NCI-H2196 treated with DMSO at 0.1 percent for 48 hours (cell line): ENCODE results near the gene CATSPERD.
A peak's percentile ranks its signal among the peaks of the same experiment; 100 is the strongest.

Experiments
- DNase-seq: peaks from one replicate; lab custom pipeline; 2025; ENCODE audit not compliant: unreplicated experiment; lab: John Stamatoyannopoulos, UW

Gene CATSPERD, protein sequence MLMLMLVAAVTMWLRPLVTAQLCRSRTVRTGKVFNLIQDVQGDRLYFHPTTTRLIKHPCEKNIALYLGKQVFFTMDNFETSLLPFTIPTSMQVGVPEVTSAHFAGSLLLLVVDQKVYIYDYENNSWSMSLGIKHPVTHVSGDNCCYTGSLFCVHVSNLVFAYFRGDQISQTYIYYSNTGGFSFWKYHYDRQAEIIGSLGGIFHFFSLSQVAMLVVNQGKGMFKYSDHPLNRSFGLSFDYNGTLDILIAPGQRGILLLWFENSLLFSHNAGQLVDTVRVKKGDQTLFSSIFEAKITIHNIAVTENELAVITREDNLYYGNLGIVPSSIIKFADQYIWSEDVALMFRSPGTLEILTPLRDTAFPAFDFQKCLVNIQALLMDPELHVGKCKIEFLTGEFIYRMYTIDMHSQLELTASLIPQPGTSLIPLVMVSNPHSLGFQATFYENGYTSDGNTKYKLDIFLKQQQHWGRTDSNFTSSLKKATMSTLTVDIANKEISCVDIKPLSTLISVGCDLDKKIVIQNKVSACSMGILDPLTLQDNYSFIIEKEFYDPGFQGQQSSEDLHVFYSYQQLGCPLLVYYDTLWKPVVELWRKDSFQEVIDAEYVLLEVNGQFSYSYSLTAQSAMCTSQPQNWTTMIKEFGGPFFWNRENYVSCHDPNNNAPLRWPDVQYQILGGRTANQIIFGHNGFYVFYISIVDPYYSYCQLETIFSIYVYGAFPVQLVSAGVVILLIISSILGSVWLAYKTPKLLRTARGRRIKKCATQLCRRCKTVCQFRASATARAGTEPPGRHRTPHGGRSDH

DNA sequence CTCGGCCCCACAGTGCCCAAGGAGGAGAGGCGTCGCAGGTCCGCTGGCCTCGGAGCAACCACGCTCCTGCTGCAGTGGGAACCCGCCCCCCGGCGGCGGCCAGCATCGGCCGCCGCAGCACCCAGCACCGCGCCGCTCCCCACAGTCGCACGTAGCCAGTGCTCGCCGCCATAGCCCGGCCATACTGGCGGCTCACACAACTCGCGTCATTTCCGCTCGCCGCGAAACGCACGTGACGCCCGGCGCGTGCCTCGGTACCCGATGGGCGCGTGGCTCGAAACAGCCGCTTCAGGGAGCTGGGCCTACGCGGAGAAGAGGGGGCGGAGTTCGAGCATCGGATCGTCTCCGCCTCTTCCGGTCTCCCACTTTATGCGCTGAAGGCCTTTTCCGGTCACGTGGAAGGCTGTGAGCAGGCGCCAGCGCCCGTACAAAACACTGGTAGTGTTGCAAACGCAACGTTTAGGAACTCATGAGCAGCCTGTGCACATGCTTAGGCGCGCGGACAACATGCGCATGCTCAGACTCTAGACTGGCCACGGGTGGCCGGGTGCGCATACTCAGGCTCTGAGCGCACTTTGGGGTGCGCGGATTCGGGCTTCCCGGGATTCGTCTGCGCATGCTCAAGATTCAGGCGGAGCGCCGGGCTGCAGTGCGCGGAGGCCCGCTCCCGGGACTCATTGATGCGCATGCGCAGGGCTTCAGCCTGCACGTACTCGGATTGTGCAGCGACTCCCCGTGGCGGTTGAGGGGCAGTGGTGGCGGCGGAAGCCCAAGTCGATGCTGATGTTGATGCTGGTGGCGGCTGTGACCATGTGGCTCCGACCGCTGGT lies at the start of gene CATSPERD, which contains the start of gene LONP1:
Gene CATSPERD, plus strand, starts transcription at position 677 of the 830 bp plus-strand sequence. Its CDS starts 101 bp downstream, at position 778.
Gene LONP1, minus strand, starts transcription at position 186 of the 830 bp plus-strand sequence. Its CDS starts 14 bp downstream, at position 172.
- peak; percentile 96 for DNase-seq

DNA sequence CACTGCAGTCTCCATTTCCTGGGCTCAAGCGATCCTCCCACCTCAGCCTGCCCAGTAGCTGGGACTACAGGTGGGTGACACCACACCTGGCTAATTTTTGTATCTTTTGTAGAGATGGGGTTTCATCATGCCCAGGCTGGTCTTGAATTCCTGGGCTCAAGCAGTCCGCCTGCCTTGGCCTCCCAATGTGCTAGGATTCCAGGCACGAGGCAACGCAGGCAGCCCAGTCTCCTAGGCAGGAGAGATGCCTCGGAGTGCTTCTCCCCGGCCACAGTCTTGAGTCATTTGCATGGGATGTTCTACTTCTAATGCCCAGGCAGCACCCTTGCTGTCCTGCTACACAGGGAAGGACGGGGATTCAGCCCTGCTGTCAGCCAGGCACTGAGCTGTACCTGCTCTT lies 48.8 kb upstream of the CATSPERD start:
- DNase-seq: no peak

DNA sequence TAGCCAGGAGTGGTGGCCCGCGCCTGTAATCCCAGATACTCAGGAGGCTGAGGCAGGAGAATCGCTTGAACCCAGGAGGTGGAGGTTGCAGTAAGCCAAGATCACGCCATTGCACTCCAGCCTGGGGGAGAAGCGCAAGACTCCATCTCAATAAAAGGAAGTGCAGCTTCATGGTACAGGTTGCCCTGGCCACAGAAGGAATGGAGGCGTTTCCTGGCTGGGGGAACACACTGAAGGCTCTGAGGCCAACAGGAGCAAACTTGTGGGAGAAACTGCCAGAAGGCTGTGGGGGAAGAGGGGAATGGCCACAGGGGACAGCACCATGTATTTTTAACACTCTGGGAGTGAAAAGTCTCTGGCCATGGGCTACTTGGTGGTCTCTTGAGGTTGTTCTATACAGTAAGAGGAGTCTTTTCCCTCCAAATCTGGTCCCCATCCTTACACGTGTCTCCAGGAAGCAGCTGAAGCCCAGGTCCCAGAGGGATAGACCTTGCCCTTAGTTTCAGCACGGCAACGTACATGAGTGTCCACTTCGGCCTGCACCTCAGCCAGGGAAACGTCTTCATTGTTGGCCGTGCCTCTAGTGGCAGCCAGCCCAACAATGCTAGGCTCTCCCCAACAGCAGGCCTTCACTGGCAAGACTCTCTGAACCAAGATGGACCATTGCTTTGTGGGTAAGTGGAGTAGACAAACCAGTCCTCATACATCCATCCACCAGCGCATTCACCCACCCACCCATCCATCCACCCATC lies 47.6 kb upstream of the CATSPERD start:
- DNase-seq: no peak

DNA sequence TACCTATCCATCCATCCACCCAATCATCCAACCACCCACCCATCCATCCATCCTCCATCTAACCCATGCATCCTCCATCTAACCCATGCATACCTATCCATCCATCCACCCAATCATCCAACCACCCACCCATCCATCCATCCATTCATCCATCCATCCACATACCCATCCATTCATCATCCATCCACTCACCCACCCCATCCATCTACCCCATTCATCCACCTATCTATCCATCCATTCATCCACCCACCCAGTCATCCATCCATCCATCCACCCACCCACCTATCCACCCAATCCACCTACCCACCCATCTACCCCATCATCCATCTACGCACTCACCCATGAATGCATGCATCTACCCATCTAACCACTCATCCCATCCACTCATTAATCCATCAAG lies 46.7 kb upstream of the CATSPERD start:
- DNase-seq: no peak

DNA sequence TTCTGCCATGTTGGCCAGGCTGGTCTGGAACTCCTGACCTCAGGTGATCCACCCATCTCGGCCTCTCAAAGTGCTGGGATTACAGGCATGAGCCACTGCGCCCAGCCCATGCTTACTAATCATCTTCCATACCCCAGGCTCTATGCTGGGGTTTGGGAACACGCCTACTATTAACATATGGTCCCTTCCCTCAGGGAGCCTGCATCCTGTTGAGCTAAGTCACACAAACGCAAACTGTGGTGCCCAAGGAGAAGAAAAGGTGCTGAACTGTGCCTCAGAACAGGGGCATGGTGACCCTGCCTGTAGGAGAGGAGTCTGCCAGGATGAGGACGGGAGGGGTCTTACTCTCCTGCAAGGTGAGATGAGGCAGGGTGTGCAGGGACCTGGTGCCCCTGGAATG lies 45.7 kb upstream of the CATSPERD start:
- DNase-seq: no peak

DNA sequence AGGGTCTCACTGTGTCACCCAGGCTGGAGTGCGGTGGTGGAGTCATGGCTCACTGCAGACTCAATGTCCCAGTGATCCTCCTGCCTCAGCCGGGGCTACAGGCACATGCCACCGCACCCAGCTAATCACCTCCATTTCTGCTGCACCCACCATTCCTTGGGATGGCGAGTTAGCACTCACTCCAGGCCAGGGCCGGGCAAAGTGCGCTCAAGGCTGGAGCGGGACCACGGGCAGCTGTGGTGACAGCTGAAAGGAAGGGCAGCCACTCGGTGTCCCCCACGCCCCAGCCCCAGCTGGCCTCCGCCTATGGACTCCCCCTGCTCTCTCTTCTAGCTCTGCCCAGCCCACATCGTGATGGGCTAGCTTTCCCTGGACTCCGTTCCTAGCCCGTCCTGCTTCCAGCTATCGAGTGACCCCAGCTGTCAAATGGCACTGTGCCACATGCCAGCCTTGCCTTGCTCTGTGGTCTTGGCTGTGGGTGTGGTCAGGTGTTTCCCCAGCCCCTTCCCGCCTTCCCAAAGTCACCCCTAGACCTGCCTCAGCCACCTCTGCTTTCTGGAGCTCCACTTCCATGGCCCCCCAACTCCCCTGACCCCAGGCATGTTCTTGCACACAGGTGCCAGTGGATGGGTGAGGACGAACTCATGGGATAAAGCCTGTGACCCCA lies 44.2 kb upstream of the CATSPERD start:
- no peak for DNase-seq

DNA sequence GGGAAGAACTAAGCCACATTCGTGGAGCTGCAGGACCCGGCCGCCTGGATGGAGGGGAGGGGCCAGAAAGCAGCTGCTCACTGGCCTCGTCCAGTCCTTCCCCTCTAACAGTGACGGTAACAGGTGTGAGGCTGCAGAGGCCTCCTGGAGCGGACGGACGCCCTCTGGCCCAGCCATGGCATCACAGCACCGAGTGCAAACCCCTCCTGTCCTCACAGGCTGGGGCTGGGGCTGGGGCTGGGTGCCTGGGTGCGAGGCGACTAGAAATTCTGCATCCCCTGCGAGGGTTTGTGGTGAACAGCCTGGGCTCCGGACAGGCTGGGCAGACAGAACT lies 43.7 kb upstream of the CATSPERD start:
- no peak for DNase-seq

DNA sequence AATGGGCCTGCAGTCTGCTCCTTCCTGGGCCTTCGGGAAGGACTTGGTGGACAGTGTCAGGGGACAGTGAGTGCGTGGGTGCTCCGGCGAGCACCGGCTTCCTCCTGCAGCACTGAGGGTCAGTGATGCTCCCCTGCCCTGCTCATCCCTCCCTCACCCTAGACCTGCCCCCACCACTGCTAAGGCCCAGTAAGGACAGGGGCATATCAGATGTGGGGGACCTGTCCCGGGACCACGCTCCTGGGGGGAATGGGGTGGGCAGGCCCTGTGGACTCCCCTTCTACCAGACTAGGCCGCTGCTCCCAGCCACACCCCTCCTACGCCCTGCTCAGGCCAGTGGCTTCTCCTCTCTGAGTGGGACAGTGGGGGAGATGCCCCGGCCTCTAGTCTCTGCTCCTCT lies 43.3 kb upstream of the CATSPERD start:
- no peak for DNase-seq

DNA sequence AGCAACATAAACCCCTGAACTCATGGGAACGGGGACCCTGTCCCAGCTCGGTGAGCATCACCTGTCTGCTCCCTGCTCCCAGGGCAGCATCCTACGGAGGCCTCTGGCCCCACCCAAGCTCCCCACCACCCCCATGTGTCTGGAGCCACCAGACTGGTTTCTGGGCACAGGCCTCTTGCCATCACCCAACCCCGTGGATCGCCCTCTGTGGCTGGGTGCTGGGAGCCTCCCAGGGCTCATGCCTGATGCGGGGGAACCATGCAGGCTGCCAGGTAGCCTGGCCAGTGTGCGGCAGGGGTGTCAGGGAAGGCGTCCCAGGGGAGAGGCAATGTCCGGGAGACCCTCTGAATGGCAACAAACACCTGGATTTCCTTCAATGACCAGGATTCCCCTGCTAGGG lies 42.9 kb upstream of the CATSPERD start:
- no peak for DNase-seq

DNA sequence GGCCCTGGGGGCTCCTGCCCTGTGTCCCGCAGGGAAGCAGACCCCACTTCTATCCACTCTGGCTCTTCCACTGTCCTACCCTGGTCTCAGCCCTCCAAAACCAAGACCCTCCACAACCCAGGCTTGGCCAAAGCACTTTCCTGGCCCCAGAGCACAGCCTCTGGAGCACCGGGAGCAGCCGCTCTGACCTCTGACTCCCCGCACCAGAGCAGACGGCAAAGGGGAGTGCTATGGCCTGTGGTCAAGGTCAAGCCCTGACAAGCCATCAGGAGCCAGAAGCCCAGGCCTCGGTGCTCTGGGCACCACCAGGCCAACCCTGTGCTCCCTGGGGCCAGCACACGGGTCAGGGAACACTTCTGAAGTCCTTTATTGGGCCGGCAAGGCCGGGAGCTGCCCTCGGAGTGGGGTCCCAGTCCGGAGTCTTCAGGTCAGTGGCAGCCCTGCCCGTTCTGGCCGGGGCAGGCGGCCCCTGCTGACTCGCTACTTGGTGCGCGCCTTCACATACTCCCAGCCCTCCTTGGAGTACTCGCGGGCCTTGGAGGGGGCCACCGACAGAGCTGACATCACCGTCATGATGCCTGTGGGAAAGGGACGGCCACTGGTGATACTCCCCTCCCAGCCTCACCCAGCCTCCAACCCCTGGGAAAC lies 42.2 kb upstream of the CATSPERD start:
- DNase-seq: no peak

DNA sequence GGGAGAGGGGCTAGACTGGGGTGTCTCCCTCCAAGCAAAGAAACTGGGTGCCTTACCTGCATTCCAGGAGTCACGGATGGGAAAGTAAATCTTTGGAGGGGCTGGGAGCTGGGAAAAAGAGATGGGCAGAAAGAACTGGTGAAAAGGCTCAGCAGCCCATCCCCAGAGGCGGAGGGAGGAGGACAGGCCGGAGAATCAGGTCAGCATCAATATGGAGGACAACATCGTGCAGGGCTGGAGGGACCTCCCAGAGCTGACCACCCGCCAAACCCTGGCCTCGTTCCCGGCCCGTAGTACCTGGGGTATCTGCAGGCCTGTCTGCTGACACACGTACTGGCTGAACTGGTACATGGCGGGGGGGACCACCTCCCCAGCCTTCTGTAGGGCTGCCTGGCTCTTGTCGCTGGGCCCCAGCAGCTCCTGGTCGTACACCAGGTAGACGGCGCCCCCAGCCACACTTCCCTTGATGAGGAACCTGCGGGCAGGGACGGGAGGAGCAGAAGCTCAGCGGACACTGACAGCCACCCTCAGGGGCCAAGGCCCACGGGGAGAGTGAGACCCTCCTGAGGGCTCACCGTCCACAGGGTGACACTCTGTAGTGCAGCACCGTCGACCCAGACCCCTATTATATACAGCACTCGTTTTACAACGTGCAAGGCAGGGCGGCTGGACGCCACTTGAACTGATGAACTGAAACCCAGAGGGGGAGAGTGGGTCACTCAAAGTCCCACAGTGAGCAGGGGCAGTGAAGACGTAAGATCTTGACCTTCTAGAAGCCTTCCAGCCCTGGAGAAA lies 41.0 kb upstream of the CATSPERD start:
- DNase-seq: no peak

DNA sequence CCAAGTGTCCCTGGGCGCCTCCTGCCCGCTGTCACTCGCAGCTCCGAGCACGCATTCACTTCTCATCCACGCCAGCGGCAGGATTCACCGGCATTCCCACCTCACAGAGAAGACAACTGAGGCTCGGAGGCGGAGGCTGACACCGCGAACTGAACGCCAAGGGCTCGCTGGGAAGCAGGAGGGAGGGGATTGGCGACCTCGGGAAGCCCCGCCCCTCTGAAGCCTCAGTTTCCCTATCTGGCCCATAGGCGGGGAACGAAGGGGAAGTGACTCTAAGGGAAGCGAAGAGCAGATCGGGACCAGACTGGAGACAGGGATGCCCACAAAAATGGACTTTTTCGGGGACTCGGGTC lies 40.4 kb upstream of the CATSPERD start:
- no peak for DNase-seq

DNA sequence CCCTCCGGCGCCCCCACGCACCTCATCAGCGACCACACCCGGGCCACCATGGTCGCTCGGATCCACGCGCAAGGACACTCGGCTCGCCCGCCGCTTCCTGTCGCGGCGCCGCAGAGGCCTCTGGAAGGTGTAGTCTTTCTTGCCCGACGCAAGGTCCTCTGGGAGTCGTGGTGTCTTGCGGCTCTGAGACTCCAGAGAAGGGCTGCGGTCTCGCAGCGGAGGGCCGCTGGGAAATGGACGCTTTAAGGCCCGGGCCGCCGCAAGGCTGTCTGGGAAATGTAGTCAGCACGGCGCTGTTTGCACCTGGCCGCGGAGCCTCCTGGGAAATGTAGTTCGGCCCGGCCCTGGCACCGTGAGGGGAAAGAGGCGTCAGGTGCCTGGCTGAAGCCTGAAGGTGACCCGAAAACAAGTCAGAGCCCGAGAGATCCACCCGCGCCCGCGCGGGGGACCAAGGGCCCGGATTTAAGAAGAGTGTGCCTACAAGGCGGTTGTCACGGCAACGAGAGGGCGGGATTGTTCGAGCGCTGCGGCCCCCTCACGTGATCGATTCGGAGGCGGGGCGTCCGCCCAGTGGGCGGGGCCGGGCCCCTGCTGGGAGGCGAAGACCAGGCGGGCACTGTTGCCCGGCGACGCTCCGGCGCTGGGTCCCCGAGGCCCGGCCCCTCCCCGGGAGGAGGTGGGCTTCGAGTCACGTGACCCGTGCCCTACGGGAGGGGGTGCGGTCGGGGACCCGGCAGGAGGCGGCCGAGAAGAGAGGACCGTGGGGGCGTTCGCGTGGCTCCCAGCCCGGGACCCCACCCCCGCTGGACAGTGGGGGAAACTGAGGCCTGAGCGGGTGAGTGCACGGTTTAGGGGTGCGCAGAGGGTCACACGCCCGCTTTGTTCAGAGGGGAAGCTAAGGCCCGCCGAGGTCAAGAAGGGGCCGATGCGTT lies 39.7 kb upstream of the CATSPERD start, which contains the start of the genes HSD11B1L and MICOS13:
Gene HSD11B1L, plus strand, starts transcription at position 591 of the 932 bp plus-strand sequence. CDS start 3,806 bp downstream, outside the sequence.
Gene MICOS13, minus strand, starts transcription at position 80 of the 932 bp plus-strand sequence. Its CDS starts 30 bp downstream, at position 50.
- DNase-seq: peak; percentile 95

DNA sequence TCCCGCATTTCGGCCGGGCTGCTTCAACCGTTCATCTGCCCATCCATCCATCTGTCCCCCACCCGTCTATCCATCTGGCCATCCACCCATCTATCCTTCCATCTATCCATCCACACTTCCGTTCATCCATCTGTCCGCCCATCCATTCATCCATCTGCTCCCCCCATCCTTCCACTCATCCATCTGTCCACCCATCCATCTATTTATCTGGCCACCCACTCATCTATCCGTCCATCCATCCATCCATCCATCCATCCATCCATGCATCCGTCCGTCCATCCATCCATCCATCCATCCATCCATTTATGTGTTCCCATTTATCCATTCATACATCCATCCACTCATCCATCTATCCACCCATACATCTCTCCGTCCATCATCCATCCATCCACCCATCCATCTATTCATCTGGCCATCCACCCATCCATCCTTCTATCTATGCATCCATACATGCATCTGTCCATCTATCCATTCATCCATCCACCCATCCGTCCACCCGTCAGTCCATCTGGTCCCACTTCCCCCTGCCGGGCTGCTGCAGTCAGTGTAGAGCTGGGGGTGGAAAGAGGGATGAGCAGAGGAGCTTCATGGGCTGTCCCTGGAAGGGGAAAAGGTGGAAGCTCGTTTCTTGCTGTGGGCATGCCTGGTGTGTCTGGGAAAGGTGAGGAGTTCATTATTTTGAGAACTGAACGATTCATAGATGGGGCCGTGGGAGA lies 38.9 kb upstream of the CATSPERD start:
- DNase-seq: no peak

DNA sequence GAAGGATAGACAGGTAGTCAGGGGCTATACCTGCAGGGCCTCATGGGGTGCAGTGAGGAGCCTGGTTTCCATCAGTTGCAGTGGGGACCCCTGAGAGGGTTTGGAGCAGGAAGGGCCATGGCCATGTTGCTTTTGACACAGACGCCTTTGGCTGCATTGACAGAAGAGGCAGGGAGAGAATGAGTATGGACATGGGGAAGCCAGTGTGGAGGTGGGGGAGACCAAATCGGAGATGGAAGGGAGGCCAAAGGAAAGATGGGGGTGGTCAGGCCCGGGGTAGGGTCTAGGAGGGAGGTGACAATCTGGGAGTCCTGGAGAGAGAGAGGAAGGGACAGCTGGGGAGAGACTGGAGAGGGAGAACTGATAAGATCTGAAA lies 38.3 kb upstream of the CATSPERD start:
- DNase-seq: no peak

DNA sequence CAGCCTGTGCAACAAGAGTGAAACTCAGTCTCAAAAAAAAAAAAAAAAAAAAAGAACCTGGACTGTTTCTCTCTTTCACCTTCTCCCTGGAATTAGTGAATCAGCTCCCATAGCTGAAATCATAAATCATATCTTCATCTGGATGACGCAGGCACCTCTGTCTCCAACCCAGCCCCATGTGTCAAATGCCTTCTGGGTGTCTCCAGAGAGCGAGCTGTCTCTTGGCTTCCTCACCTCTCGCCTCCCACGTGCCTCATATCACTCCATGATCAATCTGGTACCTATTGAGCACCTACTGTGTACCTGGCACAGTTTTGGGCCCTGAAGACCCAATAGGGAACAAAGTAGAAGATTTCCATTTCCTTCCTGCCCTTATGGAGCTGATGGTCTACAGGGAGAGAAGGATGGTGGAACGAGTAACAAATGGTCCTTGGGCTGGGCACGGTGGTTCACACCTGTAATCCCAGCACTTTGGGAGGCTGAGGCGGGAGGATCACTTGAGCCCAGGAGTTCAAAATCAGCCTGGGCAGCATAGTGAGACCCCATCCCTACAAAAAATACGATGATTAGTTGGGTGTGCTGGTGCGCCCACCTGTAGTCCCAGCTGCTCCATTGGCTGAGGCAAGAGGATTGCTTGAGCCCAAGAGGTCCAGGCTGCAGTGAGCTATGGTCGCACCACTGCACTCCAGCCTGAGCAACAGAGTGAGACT lies 37.1 kb upstream of the CATSPERD start:
- no peak for DNase-seq
